Testis (tissue), 2 donors: ENCODE results near the gene ADAM15.

Experiments
- CTCF ChIP-seq, 3 experiments: fragments of 450-650 bp in 2 of 3; fragments of 200-600 bp in 1 of 3; sonication (generic) in 1 of 3; IDR thresholded peaks; one replicate each; pipeline ENCODE4 v1.5.1; 2016 to 2019; ENCODE audit warnings: antibody characterized with exemption in 3 of 3, mild to moderate bottlenecking in 2 of 3, moderate library complexity in 1 of 3
- POLR2A ChIP-seq: fragments of 450-650 bp; IDR thresholded peaks from one replicate; pipeline ENCODE4 v1.6.1; 2017; ENCODE audit warnings: antibody characterized with exemption, mild to moderate bottlenecking, moderate library complexity

GRCh38 chr1:155012776-155013602 lies 38.1 kb upstream of the ADAM15 start:
- TF ChIP-seq CTCF (IDR thresholded peaks at IDR 0.05) (no peak), POLR2A (no peak)
